Measurements from ENCODE around the gene HSPBAP1.

Gene HSPBAP1

DNA sequence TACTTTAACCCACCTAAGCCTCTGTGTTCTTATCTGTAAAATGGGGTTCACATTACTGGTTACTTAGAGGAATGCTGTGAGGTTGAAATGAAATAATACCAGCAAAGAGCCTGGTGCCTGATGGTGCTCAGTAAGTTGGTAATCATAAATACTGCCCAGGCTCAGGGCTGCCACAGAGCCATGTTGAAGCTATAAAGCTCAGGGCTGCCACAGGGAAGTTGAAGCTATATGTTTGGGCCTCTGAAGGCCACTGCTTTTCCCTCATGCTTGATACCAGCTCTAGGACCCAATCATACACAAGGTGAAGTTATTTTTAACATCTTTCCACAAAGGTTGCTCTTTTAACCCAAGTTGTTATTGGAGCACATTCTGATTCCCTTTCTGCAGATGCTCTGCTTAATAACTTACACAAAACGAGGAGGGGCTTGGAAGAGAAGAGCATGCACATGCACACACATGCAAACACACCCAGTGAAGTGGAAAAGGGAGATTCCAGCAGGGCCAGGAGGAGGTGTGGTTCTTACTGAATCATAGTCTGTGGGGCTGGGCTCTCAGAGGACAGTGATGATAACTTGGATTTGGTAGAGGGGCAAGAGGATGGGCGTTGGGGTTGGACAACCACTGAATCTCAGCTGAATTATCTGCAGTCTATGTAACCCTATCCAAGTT, 95.5 kb downstream of the HSPBAP1 start:
- TF ChIP-seq, protein P1, sequence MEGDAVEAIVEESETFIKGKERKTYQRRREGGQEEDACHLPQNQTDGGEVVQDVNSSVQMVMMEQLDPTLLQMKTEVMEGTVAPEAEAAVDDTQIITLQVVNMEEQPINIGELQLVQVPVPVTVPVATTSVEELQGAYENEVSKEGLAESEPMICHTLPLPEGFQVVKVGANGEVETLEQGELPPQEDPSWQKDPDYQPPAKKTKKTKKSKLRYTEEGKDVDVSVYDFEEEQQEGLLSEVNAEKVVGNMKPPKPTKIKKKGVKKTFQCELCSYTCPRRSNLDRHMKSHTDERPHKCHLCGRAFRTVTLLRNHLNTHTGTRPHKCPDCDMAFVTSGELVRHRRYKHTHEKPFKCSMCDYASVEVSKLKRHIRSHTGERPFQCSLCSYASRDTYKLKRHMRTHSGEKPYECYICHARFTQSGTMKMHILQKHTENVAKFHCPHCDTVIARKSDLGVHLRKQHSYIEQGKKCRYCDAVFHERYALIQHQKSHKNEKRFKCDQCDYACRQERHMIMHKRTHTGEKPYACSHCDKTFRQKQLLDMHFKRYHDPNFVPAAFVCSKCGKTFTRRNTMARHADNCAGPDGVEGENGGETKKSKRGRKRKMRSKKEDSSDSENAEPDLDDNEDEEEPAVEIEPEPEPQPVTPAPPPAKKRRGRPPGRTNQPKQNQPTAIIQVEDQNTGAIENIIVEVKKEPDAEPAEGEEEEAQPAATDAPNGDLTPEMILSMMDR (IDR thresholded peaks at IDR 0.05) = no peak

GRCh38 chr3:122695927-122696561, 97.6 kb downstream of the HSPBAP1 start:
- TF ChIP-seq, protein P1 (IDR thresholded peaks at IDR 0.05) = no peak

DNA sequence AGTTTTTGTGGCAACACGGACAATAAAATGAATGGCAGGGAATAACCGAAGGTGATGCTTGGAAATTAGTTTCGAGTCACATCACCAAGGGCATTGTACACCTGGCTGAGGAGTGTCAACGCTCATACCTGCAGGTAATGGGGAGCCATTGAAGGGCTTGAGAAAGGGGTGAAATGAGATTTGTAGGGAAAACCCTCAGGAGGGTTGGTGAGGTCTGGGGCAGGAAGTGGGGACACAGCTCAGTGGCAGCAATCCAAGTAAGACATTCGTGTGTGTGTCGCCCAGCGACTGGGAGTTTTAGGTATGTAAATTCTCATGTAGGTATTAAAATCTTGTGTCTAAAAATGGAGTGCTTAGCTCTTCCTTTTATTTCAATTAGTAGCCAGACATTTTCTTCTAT, 98.7 kb downstream of the HSPBAP1 start:
- TF ChIP-seq, protein P1 (IDR thresholded peaks at IDR 0.05) = no peak

DNA sequence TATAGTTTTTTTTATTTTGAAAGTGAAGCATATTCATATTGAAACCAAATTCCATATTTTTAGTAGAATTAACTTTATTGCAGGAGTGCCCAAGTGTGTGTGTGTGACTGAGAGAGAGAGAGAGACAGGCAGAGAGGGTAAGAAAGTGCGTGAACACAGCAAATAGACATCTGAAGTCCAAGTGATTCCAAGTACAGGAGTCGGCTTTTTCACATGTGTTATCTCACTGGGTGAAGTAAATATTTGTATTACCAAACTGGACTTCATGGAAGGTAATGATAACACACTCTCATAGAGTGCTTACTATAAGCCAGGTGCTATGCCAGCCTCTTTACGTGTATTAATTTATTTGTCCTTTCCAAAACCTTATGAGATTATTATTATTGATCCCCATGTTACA, 101.0 kb downstream of the HSPBAP1 start:
- TF ChIP-seq, protein P1 (IDR thresholded peaks at IDR 0.05) = no peak

- TF ChIP-seq, protein P1 (IDR thresholded peaks at IDR 0.05) = no peak
Measured at GRCh38 chr3:122691195-122691594, 102.4 kb downstream of the HSPBAP1 start.

- TF ChIP-seq, protein P1 (IDR thresholded peaks at IDR 0.05) = no peak
Measured at GRCh38 chr3:122690096-122690495, 103.5 kb downstream of the HSPBAP1 start.

Measured in LNCAP (cell line).